Stimulated activated naive CD8-positive, alpha-beta T cell treated with anti-CD3 and anti-CD28 coated beads, Interleukin-15, Interleukin-2, amounts not matched to agents 100 U/mL and 50 U/mL, for 24 hours (primary cell): ENCODE data around the gene TNRC6A.
"Not testable (repeated sequence)": the region's sequence is repeated elsewhere in the genome, so short reads cannot be mapped to it uniquely, and the experiment has no call there.

ENCODE experiments used
- ATAC-seq: fragments of 150-1000 bp; cut with Tn5 transposase; one replicate; pipeline ENCODE4 v1.10.0; 2021
- DNase-seq: peaks from one replicate; pipeline ENCODE4 v3.0.0; 2021

Gene TNRC6A

GRCh38 chr16:24816688-24817087, 87.2 kb downstream of the TNRC6A start:
- DNase-seq = no peak
- no peak for ATAC-seq

GRCh38 chr16:24819462-24820040, 90.1 kb downstream of the TNRC6A start:
- DNase-seq (no peak), ATAC-seq (no peak)

- no peak for DNase-seq
- ATAC-seq = no peak
These were observed 91.1 kb downstream of the TNRC6A start for GRCh38 chr16:24820522-24820921.

- ATAC-seq (no peak), DNase-seq (no peak)
These were observed 91.7 kb downstream of the TNRC6A start for GRCh38 chr16:24821129-24821528.

- no peak for ATAC-seq
These were observed 93.1 kb downstream of the TNRC6A start for GRCh38 chr16:24822542-24822941.

GRCh38 chr16:24822974-24823373, 93.5 kb downstream of the TNRC6A start:
- DNase-seq = no peak
- ATAC-seq = no peak

More at GRCh38 chr16:24822542-24822941, 93.1 kb downstream of the TNRC6A start:
- no peak for DNase-seq

GRCh38 chr16:24825696-24826095, 96.2 kb downstream of the TNRC6A start:
- ATAC-seq = no peak
- DNase-seq = no peak

- no peak for ATAC-seq
- no peak for DNase-seq
These were observed 96.7 kb downstream of the TNRC6A start for GRCh38 chr16:24826096-24826690.

GRCh38 chr16:24826817-24827566, 97.5 kb downstream of the TNRC6A start:
- ATAC-seq (no peak), DNase-seq (no peak)

GRCh38 chr16:24829153-24829552, 99.7 kb downstream of the TNRC6A start:
- DNase-seq (no peak), ATAC-seq (no peak)

GRCh38 chr16:24833352-24833751, 103.9 kb downstream of the TNRC6A start:
- ATAC-seq = no peak
- DNase-seq = no peak

- ATAC-seq (no peak), DNase-seq (no peak)
These were observed 105.2 kb downstream of the TNRC6A start for GRCh38 chr16:24834459-24835335.

- no peak for DNase-seq
- no peak for ATAC-seq
These were observed 107.4 kb downstream of the TNRC6A start for GRCh38 chr16:24836836-24837235.

GRCh38 chr16:24837969-24838368, 108.5 kb downstream of the TNRC6A start:
- no peak for DNase-seq
- ATAC-seq = no peak

GRCh38 chr16:24838554-24839266, 109.3 kb downstream of the TNRC6A start:
- no peak for DNase-seq

GRCh38 chr16:24839347-24839972, 110.0 kb downstream of the TNRC6A start:
- ATAC-seq (no peak), DNase-seq (no peak)

More at GRCh38 chr16:24838554-24839266, 109.3 kb downstream of the TNRC6A start:
- no peak for ATAC-seq

GRCh38 chr16:24841291-24841690, 111.8 kb downstream of the TNRC6A start:
- ATAC-seq (no peak), DNase-seq (no peak)

- ATAC-seq = no peak
- no peak for DNase-seq
These were observed 114.9 kb downstream of the TNRC6A start for GRCh38 chr16:24844101-24845030.

GRCh38 chr16:24845031-24845365, 115.5 kb downstream of the TNRC6A start:
- ATAC-seq, DNase-seq: not testable (repeated sequence)
